ENCODE measurements around the gene RGS7. TPM values are rescaled to one million over a fixed set of nuclear protein-coding genes. Genes with fewer than 3 reads are reported as not detected.
"Not testable (repeated sequence)": the region's sequence is repeated elsewhere in the genome, so short reads cannot be mapped to it uniquely, and the experiment has no call there.

RGS7 gene
- total RNA-seq, 4 donors from 2014 or later: 0.27 TPM; not detected in 3

DNA sequence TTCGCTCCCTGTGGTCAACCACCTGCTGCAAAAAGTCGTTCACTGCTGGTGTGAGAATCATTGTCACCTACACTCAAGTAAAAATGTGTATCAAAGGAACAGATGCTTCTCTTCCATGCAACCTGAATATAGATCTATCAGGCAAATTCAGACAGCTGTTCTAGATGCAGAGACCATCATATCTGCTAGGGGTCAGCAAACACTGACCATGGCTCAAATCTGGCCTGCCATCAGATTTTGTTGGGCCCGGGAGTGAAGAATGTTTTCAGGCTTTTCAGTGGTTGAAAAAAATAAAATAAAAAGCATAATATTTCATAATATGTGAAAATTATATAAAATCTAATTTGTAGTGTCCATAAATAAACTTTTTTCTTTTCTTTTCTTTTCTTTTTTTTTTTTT lies 199.6 kb downstream of the RGS7 start:
- H3K4me1 ChIP-seq: no peaks in the 10 kb centered on the region
- 70 to 73% methylated on average over 3 of the region's 3 CpGs for WGBS, 2 donors (ENCODE audit: low coverage in 1 of 2)
- no peak overlapping the region for H3K27ac ChIP-seq

DNA sequence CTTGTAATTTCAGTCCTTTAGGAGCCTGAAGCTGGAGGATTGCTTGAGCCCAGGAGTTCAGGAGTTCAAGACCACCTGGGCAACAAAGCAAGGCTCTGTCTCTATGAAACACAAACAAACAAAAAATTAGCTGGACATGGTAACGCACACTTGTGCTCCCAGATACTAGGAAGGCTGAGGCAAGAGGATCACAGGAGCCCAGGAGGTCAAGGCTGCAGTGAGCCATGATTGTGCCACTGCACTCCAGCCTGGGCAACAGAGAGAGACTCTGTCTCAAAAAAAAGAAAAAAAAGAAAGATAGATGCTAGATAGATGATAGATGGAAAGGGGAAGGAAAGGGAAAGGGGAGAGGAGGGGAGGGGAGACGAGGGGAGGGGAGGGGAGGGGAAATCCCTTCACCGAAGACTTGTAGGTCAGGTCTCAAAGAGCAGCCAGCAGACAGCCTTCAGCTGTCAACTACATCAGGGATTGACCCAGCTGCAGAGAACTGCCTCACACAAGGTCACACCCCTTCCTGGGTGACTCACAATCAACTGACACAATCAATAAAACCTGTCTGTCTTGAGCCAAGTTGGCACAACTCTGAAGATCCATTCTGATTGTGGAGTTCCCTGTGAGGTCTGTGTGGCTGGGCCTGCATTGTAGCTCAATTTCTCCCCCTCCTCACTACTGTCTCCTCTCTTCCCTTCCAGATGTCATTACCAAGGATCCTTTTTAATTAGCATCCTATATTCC lies 200.6 kb downstream of the RGS7 start:
- Histone ChIP-seq H3K27me3 (no peaks in the 10 kb centered on the region), H3K9me3 (no peaks in the 10 kb centered on the region), H3K36me3 (no peaks in the 10 kb centered on the region), H3K4me1 (no peaks in the 10 kb centered on the region), H3K4me3 (no peak overlapping the region), H3K27ac (no peak overlapping the region)
- ATAC-seq: no peak
- WGBS, 2 donors (ENCODE audit: low coverage in 1 of 2): 9 to 60% methylated on average over 1 to 3 of the region's 3 CpGs
- TF ChIP-seq, protein P1, sequence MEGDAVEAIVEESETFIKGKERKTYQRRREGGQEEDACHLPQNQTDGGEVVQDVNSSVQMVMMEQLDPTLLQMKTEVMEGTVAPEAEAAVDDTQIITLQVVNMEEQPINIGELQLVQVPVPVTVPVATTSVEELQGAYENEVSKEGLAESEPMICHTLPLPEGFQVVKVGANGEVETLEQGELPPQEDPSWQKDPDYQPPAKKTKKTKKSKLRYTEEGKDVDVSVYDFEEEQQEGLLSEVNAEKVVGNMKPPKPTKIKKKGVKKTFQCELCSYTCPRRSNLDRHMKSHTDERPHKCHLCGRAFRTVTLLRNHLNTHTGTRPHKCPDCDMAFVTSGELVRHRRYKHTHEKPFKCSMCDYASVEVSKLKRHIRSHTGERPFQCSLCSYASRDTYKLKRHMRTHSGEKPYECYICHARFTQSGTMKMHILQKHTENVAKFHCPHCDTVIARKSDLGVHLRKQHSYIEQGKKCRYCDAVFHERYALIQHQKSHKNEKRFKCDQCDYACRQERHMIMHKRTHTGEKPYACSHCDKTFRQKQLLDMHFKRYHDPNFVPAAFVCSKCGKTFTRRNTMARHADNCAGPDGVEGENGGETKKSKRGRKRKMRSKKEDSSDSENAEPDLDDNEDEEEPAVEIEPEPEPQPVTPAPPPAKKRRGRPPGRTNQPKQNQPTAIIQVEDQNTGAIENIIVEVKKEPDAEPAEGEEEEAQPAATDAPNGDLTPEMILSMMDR (IDR thresholded peaks at IDR 0.05): no peak
- TF ChIP-seq POLR2AphosphoS5 (IDR thresholded peaks at IDR 0.05): no peak
- no peak for TF ChIP-seq POLR2A (IDR thresholded peaks at IDR 0.05)
- no peak for TF ChIP-seq EP300 (IDR thresholded peaks at IDR 0.05)

More for the DNA sequence above, 199.6 kb downstream of the RGS7 start:
- H3K27me3 ChIP-seq: no peaks in the 10 kb centered on the region
- H3K36me3 ChIP-seq: no peaks in the 10 kb centered on the region
- no peaks in the 10 kb centered on the region for H3K9me3 ChIP-seq
- TF ChIP-seq POLR2AphosphoS5 (IDR thresholded peaks at IDR 0.05) (no peak), POLR2A (IDR thresholded peaks at IDR 0.05) (no peak), EP300 (IDR thresholded peaks at IDR 0.05) (no peak)
- TF ChIP-seq, protein P1 (IDR thresholded peaks at IDR 0.05): no peak
- no peak for ATAC-seq
- no peak overlapping the region for H3K4me3 ChIP-seq

DNA sequence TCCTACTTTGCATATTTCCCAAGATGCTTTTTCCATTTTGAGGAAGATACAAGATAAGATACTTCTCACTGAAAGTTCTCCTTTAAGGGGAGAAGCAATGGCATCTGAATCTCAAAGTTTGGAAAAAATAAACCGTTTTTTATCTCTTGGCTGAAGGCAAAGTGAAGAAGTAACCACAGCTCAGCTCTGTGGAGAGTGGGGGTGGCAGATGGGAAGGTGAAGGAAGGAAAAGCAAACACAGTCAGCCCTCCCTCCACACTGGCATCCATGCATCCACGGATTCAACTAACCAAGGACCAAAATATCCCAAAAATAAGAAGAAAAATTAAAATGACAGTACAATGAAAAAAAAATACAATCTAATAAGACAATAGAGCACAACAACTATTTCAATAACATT lies 211.1 kb downstream of the RGS7 start:
- no peak overlapping the region for H3K27ac ChIP-seq
- H3K4me1 ChIP-seq: no peaks in the 10 kb centered on the region
- H3K4me3 ChIP-seq: no peak overlapping the region
- no peaks in the 10 kb centered on the region for H3K9me3 ChIP-seq
- no peaks in the 10 kb centered on the region for H3K27me3 ChIP-seq
- WGBS, 2 donors (ENCODE audit: low coverage in 1 of 2): 20 to 59% methylated on average over 1 to 2 of the region's 2 CpGs
- H3K36me3 ChIP-seq: no peaks in the 10 kb centered on the region
- no peak for ATAC-seq
- TF ChIP-seq POLR2A (IDR thresholded peaks at IDR 0.05) (no peak), EP300 (IDR thresholded peaks at IDR 0.05) (no peak), POLR2AphosphoS5 (IDR thresholded peaks at IDR 0.05) (no peak)
- TF ChIP-seq, protein P1 (IDR thresholded peaks at IDR 0.05): no peak

DNA sequence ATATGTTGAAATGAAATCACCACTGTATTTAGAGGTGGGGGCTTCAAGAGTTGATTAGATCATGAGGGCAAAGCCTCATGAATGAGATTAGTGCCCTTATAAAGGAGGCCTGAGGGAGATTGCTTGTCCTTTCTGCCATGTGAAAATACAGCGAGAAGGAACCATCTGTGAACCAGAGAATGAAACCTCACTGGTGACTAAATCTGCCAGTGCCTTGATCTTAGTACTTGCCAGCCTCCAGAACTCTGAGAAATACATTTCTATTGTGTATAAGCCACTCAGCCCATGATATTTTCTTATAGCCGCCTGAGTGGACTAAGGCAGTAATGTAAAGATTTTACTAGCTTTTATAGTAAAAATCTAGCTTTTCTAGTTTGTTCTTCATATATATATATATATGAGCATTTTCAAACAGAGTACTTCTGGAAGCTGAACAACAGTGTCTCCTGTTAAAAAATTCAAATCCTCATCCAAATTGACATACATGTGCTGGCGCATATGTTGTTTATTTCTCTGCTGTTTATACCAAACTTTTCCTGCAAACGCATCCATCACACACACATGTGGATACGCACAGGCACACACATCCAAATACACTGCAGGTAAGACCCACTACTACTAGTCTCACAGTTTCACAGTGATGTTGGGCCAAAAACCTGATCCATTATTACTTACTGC lies 213.1 kb downstream of the RGS7 start:
- no peak for ATAC-seq
- 92 to 93% methylated on average over 3 of the region's 5 CpGs for WGBS, 2 donors (ENCODE audit: low coverage in 1 of 2)
- Histone ChIP-seq H3K4me3 (no peak overlapping the region), H3K27ac (no peak overlapping the region), H3K4me1 (no peaks in the 10 kb centered on the region), H3K27me3 (no peaks in the 10 kb centered on the region), H3K36me3 (no peaks in the 10 kb centered on the region), H3K9me3 (no peaks in the 10 kb centered on the region)
- TF ChIP-seq EP300 (IDR thresholded peaks at IDR 0.05) (no peak), POLR2AphosphoS5 (IDR thresholded peaks at IDR 0.05) (no peak), POLR2A (IDR thresholded peaks at IDR 0.05) (no peak)
- TF ChIP-seq, protein P1 (IDR thresholded peaks at IDR 0.05): no peak

DNA sequence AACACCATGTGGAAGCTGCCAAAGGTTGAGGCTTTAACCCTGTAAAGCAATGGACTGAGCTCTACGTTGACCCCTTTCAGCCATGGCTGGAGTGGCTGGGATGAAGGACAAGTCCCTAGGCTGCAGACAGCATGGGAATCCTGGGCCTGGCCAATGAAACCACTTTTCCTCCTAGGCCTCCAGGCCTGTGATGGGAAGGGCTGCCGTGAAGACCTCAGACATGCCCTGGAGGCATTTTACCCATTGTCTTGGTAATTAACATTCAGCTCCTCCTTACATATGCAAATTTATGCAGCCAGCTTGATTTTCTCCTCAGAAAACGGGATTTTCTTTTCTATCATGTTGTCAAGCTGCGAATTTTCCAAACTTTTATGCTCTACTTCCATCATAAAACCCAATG lies 214.5 kb downstream of the RGS7 start:
- Histone ChIP-seq H3K4me3 (no peak overlapping the region), H3K27ac (no peak overlapping the region), H3K27me3 (no peaks in the 10 kb centered on the region), H3K36me3 (no peaks in the 10 kb centered on the region), H3K9me3 (no peaks in the 10 kb centered on the region), H3K4me1 (no peaks in the 10 kb centered on the region)
- WGBS, 2 donors (ENCODE audit: low coverage in 1 of 2): 66 to 72% methylated on average over 2 to 3 of the region's 4 CpGs
- ATAC-seq: no peak
- TF ChIP-seq EP300 (IDR thresholded peaks at IDR 0.05) (no peak), POLR2AphosphoS5 (IDR thresholded peaks at IDR 0.05) (no peak), POLR2A (IDR thresholded peaks at IDR 0.05) (no peak)
- TF ChIP-seq, protein P1 (IDR thresholded peaks at IDR 0.05): no peak

DNA sequence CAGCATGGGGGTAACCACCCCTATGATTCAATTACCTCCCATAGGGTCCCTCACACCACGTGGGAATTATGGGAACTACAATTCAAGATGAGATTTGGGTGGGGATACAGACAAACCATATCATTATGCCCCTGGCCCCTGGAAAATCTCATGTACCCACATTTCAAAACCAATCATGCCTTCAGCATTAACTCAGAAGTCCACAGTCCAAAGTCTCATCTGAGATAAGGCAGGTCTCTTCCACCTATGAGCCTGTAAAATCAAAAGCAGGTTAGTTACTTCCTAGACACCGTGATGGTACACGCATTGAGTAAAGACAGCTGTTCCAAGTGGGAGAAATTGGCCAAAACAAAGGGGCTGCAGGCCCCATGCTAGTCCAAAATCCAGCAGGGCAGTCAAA lies 215.4 kb downstream of the RGS7 start:
- 68 to 84% methylated on average over 3 of the region's 3 CpGs for WGBS, 2 donors (ENCODE audit: low coverage in 1 of 2)
- not testable (repeated sequence) for H3K4me3 ChIP-seq, H3K9me3 ChIP-seq, H3K36me3 ChIP-seq, H3K27ac ChIP-seq, H3K27me3 ChIP-seq, ATAC-seq, H3K4me1 ChIP-seq

Data from gastroesophageal sphincter (tissue), 4 donors.